UCSD-AML1 (cell line): ENCODE measurements around the gene DNAH8.

ENCODE experiments used
- DNase-seq: peaks from one replicate; lab custom pipeline; 2025; ENCODE audit not compliant: unreplicated experiment; lab: John Stamatoyannopoulos, UW

The DNAH8 gene, protein sequence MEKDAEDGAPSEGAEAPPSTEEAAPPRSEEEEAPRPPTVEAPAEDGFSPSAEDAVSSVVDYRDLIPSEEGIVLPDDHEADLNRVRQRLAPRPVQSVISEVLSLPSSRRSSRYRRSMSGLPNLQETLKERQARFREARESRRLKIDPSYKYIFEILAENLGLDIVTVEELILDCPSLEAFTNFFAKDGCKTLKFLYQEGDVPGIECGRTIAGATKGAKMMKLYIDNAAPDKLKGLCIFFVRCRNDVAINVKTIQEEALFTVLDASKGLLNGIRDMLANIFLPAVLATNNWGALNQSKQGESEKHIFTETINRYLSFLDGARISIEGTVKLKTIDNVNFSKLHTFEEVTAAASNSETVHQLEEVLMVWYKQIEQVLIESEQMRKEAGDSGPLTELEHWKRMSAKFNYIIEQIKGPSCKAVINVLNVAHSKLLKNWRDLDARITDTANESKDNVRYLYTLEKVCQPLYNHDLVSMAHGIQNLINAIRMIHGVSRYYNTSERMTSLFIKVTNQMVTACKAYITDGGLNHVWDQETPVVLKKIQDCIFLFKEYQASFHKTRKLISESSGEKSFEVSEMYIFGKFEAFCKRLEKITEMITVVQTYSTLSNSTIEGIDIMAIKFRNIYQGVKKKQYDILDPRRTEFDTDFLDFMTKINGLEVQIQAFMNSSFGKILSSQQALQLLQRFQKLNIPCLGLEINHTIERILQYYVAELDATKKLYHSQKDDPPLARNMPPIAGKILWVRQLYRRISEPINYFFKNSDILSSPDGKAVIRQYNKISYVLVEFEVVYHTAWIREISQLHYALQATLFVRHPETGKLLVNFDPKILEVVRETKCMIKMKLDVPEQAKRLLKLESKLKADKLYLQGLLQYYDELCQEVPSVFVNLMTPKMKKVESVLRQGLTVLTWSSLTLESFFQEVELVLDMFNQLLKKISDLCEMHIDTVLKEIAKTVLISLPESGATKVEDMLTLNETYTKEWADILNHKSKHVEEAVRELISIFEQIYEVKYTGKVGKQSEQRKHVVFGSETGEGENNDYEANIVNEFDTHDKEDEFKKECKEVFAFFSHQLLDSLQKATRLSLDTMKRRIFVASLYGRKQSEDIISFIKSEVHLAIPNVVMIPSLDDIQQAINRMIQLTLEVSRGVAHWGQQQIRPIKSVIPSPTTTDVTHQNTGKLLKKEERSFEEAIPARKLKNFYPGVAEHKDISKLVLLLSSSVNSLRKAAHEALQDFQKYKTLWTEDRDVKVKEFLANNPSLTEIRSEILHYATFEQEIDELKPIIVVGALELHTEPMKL (N-terminal part only)

GRCh38 chr6:38715016-38715689 is at the start of gene DNAH8:
TSS of gene DNAH8 (plus strand) at chr6:38715311. CDS start at chr6:38722810, 7,499 bp downstream.
- no peak for DNase-seq

DNA sequence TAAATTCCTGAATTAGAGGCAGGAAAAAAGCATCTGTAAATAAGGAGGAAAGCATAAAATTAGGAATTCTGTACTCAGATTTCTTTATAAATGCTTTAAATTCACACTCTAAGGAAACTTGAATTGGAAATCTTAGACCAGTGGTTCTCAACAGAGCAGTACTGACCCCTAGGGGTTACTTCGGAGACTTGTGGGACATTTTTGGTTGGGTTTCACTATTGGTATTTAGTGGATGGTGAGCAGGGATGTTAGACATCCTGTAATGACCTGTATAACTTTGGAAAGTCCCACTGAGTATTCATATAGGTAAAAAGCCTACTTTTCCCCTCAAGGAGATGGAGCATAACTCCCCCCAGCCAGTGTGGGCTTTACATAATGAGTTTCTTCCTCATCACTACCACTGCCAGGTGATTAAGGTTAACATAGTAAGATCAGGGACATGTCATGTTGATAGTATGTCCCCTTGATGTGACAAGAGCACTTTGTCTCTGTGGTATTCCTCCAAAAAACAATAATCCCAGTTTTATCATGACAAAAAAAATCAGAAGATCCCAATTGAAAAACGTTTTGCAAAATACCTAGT is 43.1 kb upstream of the DNAH8 start:
- DNase-seq: no peak

DNA sequence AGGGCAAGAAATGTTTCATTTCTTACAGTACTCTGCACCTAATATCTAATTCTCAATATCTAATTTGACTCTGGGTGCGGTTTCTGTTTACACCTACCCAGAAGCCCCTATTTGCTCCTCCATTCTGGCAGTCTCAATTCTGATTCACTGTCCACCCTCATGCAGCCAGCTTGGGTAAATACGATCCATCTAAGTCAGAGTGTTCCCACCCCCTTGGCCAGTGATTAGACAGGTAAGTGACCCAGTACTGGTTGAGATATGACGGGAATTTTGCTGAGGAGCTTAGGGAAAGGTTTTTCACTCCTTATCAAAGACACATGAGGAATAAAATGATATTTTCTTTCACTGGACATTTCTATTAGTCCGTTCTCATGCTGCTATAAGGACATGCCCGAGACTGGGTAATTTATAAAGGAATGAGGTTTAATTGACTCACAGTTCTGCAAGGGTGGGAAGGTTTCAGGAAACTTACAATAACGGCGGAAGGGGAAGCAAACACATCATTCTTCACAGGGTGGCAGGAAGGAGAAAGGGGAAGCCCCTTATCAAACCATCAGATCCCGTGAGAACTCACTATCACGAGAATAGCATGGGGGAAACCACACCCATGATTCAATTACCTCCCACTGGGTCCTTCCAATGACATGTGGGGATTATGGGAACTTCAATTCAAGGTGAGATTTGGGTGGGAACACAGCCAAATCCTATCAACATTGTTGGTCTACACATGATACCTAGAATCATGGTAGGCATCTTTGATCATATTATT is 41.5 kb upstream of the DNAH8 start:
- DNase-seq: peak; percentile 11

DNA sequence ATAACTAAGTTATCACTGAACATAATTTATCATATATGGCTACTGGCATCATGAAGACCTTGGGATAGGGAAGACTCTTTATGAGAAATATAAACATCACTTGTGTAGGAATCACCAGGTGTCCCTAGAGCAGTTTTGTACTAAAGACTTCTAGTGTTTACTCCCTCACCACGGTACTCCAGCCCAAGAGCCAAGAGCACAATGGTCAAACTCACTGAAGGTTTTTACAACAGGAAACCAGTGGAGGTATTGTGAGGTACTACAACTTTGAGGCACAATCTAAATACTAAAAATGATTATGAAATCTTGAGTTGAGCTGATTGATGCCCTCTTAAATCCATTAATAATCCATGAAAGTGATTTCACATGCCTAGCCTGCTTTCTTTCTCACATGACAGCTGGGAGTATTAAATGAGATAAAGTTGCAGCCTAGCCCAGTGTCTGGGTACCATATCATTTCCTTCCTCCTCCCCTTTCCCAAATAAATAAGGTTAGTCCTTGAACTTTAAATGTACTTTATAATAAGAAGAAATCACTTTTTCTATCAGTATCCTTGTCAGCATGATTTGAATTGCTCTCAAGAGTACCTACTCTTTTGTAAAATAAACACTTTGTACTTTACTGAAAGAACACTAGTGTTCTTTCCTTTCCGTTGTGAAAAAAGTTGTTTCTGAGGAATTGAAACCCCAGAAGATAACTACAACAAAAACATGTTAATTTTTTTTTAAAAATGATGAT is 38.7 kb upstream of the DNAH8 start:
- DNase-seq: no peak

GRCh38 chr6:38676974-38677544 is 38.1 kb upstream of the DNAH8 start:
- DNase-seq: no peak

DNA sequence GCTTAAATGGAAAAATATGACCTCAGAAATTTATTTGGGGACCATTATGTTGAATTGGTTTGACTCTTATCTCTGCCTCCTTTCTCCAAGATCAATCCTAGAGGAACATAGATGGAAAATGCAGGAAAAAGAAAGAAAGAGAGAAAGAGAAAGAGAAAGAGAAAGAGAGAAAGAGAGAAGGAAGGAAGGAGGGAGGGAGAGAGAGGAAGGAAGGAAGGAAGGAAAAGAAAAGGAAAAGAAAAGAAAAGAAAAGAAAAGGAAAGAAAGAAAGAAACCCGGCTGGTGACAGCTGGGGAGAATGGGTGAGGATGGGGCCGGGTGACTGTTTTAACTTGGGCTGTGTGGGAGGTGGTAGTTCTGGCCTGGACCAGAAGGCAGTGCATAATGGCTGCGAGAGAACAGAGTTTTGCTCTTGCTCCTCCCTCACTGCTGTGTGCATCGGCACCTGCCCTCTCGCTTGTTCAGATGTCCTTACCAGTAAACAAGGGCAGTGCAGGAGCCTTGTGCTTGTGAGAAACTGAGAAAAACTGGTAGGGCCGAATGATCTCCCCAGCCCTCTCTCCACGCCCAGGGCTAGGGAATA is 36.8 kb upstream of the DNAH8 start:
- DNase-seq: no peak

GRCh38 chr6:38679668-38680067 is 35.4 kb upstream of the DNAH8 start:
- DNase-seq: no peak

- DNase-seq: no peak
These were observed 33.3 kb upstream of the DNAH8 start for GRCh38 chr6:38681850-38682249.

GRCh38 chr6:38684237-38684636 is 30.9 kb upstream of the DNAH8 start:
- DNase-seq: no peak

GRCh38 chr6:38684904-38685303 is 30.2 kb upstream of the DNAH8 start:
- DNase-seq: no peak

DNA sequence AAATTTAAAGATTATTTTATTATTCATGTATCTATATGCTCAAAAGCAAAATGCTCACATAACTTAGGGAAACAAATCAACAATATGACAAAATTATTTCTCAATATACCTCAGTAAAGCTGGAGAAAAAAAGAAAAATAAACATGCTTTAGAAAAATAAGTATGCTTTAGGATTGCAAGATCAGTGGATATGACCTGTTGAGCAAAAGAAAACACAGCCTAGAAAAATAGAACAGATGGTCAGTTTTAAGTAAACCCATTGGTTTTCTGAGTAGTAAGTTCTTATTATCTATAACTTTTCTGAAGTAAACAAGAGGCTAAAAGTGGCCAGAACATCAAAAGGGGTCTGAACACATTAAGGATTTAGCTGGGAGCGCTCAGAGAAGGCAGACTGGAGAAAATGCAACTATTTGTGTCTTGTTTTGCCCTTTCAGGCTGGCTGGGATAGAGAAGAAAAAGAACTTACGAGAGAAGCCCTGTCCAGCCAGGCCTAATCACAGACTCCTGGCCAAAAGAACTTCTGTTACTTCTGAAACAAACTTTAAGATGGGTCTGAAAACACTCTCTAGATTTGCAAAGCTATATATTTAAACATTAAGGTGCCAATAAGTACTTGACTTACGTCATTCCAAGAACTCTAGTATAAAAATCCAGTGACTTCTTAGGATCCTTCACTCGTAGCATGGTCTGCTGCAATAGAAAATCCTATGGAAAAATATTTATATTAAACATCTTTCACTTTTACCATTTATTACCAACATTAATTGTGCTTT is 28.7 kb upstream of the DNAH8 start:
- DNase-seq: no peak

DNA sequence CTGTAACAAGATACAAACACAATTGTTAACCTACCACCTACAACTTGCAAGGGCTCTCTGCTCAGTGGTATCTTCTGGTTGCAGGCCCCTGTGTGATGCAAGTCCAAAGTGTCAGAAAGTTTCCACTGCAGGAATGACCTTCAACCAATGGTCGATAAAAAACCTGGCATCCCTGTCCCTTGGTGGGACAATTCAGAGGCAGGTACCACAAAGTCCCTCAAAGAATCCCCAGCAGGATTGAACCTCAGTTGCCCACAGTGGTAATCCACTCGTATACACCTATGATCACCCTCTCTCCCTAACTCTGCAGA is 28.1 kb upstream of the DNAH8 start:
- DNase-seq: no peak

GRCh38 chr6:38687549-38687948 is 27.6 kb upstream of the DNAH8 start:
- DNase-seq: no peak

DNA sequence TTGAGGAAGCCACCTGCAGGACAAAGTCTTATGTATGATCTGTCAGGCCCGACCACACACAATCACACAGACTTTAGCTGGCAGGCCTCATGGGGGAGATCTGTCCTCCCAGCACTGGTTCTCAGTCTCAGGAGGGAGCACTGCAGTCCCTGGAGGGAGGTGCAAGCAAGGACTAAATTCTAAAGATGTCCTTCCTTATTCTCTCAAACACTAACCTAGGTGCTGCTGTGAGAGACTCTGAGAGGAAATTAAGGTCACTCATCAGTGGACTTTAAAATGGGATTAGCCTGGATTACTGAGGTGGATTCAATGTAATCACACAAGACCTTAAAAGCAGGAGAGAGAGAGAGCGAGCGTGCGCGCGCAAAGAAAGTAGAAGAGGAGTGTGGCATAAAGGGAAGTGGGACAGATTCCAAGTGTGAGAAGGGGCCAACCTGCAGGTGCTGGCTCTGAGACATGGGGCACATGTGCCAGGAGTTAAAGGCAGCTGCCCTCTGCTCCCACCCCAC is 26.5 kb upstream of the DNAH8 start:
- DNase-seq: no peak

DNA sequence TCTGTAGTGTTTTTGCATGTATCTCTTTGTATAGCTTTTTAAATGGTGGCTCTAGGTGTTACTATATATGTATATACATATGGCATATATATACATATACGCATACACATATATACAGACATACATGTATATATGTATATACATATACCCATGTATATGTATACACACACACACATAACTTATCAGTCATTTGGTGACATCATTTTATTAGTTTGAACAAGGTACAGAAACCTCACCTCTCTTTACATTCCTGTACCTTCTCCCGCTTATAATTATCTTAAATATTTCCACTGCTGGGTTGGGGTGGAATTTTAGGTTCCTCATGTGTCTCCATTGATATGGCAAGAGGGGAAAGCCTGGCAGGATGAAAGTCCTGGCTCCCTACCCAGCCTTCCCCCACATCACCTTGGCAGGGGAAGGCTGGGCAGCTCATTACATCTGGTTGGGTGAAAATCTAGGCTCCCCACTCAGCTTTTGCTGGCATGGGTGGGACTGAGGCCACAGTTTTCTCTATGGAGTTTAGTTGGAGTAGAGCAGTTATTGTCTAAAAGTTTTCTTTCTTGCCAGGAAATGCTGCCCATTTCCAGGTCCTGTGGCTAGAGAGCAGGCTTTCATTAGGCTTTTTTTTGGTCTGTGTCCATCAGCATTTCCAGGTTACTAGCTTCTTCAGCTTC is 19.7 kb upstream of the DNAH8 start:
- DNase-seq: no peak

DNA sequence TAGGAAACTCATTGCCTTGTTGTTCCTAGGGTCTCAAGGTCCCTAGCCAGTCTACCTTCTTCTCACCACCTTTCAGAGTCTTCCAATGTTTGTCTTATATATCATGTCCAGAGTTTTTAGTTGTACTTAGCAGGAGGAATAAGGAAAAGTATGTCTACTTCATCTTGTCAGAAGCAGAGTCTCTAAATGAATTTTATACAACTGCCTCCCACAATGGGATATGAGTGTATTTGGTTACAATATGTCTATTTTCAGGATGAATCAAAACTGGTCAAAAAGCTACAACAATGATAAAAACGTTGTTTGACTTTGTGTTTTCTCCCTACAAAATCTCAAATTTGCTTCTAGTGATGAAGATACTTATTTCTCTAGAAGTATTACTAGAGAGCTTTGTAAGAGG is 19.2 kb upstream of the DNAH8 start:
- DNase-seq: no peak

- no peak for DNase-seq
These were observed 18.8 kb upstream of the DNAH8 start for GRCh38 chr6:38696345-38696744.
